Breast epithelium (tissue), 3 donors: ENCODE measurements around the gene TMEM26.

ENCODE experiments used
- POLR2A ChIP-seq: fragments of 450-650 bp; IDR thresholded peaks from one replicate; pipeline ENCODE4 v1.6.1; 2016; ENCODE audit warnings: antibody characterized with exemption, mild to moderate bottlenecking, moderate library complexity
- POLR2AphosphoS5 ChIP-seq, 3 donors: sonication (generic); formaldehyde crosslinking; IDR thresholded peaks; one replicate each; pipeline ENCODE4 v1.6.1; 2017; ENCODE audit warnings: antibody characterized with exemption in 3 of 3
- TF ChIP-seq, protein P1 (sequence below), 3 donors: fragments of 450-650 bp; IDR thresholded peaks; one replicate each; pipeline ENCODE4 v1.5.1; 2016 to 2017; ENCODE audit warnings: antibody characterized with exemption in 3 of 3, mild to moderate bottlenecking in 3 of 3, moderate library complexity in 3 of 3

DNA sequence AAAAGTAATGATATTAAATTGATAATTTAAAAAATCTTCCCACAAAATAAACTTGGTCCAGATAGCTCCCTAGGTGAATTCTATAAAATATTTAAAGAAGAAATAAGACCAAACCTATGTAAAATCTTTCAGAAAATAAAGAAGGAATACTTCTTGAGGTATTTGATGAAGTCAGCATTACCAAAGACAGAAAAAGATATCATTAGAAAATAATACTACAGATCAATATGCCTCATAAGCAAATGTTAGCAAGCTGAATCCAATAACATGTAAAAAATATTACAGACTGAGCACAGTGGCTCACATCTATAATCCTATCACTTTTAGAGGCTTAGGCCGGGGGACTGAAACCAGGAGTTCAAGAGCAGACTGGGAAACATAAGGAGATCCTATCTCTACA, 30.0 kb downstream of the TMEM26 start:
- TF ChIP-seq, protein P1, sequence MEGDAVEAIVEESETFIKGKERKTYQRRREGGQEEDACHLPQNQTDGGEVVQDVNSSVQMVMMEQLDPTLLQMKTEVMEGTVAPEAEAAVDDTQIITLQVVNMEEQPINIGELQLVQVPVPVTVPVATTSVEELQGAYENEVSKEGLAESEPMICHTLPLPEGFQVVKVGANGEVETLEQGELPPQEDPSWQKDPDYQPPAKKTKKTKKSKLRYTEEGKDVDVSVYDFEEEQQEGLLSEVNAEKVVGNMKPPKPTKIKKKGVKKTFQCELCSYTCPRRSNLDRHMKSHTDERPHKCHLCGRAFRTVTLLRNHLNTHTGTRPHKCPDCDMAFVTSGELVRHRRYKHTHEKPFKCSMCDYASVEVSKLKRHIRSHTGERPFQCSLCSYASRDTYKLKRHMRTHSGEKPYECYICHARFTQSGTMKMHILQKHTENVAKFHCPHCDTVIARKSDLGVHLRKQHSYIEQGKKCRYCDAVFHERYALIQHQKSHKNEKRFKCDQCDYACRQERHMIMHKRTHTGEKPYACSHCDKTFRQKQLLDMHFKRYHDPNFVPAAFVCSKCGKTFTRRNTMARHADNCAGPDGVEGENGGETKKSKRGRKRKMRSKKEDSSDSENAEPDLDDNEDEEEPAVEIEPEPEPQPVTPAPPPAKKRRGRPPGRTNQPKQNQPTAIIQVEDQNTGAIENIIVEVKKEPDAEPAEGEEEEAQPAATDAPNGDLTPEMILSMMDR (IDR thresholded peaks at IDR 0.05) = no peak
- TF ChIP-seq POLR2AphosphoS5 (IDR thresholded peaks at IDR 0.05) = no peak
- TF ChIP-seq POLR2A = no peak
